ENCODE data around the gene ZSWIM1. TPM values are rescaled to one million over a fixed set of nuclear protein-coding genes. Genes with fewer than 3 reads are reported as not detected.

The ZSWIM1 gene
- total and polyA plus RNA-seq, 10 donors: 3.7 to 16.1 (median 11.1) TPM

- TF ChIP-seq POLR2A (IDR thresholded peaks at IDR 0.05) (no peak), POLR2AphosphoS5 (IDR thresholded peaks at IDR 0.05) (no peak)
- TF ChIP-seq, protein P1, sequence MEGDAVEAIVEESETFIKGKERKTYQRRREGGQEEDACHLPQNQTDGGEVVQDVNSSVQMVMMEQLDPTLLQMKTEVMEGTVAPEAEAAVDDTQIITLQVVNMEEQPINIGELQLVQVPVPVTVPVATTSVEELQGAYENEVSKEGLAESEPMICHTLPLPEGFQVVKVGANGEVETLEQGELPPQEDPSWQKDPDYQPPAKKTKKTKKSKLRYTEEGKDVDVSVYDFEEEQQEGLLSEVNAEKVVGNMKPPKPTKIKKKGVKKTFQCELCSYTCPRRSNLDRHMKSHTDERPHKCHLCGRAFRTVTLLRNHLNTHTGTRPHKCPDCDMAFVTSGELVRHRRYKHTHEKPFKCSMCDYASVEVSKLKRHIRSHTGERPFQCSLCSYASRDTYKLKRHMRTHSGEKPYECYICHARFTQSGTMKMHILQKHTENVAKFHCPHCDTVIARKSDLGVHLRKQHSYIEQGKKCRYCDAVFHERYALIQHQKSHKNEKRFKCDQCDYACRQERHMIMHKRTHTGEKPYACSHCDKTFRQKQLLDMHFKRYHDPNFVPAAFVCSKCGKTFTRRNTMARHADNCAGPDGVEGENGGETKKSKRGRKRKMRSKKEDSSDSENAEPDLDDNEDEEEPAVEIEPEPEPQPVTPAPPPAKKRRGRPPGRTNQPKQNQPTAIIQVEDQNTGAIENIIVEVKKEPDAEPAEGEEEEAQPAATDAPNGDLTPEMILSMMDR (IDR thresholded peaks at IDR 0.05 in 8 of 11, conservative IDR thresholded peaks at IDR 0.05 in 3 of 11): no peak
- Histone ChIP-seq H3K36me3 (peaks cover 0 to 100% (median 56%) of the 10 kb centered on the region in 6 donors), H3K9me3 (no peaks in the 10 kb centered on the region), H3K4me3 (no peak overlapping the region), H3K4me1 (peaks cover 6 to 37% (median 12%) of the 10 kb centered on the region in 6 donors), H3K27ac (no peak overlapping the region), H3K27me3 (replicated peaks in 1 of 7) (no peaks in the 10 kb centered on the region)
- intact Hi-C loops (cut with DNase I; ENCODE audit: low total_unique reads): no loop called here
- DNase-seq: no peak
- 85 to 100% (median 96%) methylated on average over 2 of the region's 2 CpGs for WGBS, 5 donors
Measured at GRCh38 chr20:45850238-45850637, 30.8 kb upstream of the ZSWIM1 start.

- H3K27me3 ChIP-seq (replicated peaks in 1 of 7): no peaks in the 10 kb centered on the region
- peaks cover 0 to 95% (median 49%) of the 10 kb centered on the region in 6 donors for H3K36me3 ChIP-seq
- intact Hi-C loops (cut with DNase I; ENCODE audit: low total_unique reads): no loop called here
- no peak overlapping the region for H3K27ac ChIP-seq
- WGBS, 5 donors: 65 to 100% (median 91%) methylated on average over 1 of the region's 1 CpG
- H3K4me1 ChIP-seq: peaks cover 13 to 44% (median 18%) of the 10 kb centered on the region in 6 donors
- H3K9me3 ChIP-seq: no peaks in the 10 kb centered on the region
- TF ChIP-seq POLR2A (IDR thresholded peaks at IDR 0.05) (no peak), POLR2AphosphoS5 (IDR thresholded peaks at IDR 0.05) (no peak)
- TF ChIP-seq, protein P1 (IDR thresholded peaks at IDR 0.05 in 8 of 11, conservative IDR thresholded peaks at IDR 0.05 in 3 of 11): no peak
- H3K4me3 ChIP-seq: no peak overlapping the region
- no peak for DNase-seq
Measured at GRCh38 chr20:45850926-45851325, 30.1 kb upstream of the ZSWIM1 start.

- H3K27ac ChIP-seq: no peak overlapping the region
- DNase-seq: no peak
- H3K4me1 ChIP-seq: peaks cover 19 to 50% (median 24%) of the 10 kb centered on the region in 6 donors
- no peak overlapping the region for H3K4me3 ChIP-seq
- H3K36me3 ChIP-seq: peaks cover 0 to 89% (median 43%) of the 10 kb centered on the region in 6 donors
- no peaks in the 10 kb centered on the region for H3K9me3 ChIP-seq
- H3K27me3 ChIP-seq (replicated peaks in 1 of 7): no peaks in the 10 kb centered on the region
- TF ChIP-seq POLR2AphosphoS5 (IDR thresholded peaks at IDR 0.05) (no peak), POLR2A (IDR thresholded peaks at IDR 0.05) (no peak)
- TF ChIP-seq, protein P1 (IDR thresholded peaks at IDR 0.05 in 8 of 11, conservative IDR thresholded peaks at IDR 0.05 in 3 of 11): no peak
- intact Hi-C loops (cut with DNase I; ENCODE audit: low total_unique reads): no loop called here
Measured at GRCh38 chr20:45851501-45851900, 29.5 kb upstream of the ZSWIM1 start.

DNA sequence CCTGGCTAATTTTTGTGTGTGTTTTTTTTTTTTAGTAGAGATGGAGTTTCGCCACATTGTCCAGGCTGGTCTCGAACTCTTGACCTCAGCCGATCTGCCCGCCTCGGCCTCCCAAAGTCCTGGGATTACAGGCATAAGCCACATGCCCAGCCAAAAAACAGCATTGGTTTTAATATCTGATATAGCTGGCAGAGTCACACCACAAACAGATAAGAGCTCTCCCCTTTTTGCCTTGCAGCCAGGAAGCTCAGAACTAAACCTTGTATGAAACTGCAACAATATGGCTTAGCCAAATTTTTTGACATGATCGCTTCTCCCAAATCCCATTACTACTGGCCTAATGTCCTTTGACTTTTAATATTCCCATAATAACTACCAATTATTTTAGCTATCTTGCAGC is 28.7 kb upstream of the ZSWIM1 start:
- DNase-seq: no peak

More for the DNA sequence above, 28.7 kb upstream of the ZSWIM1 start:
- no peaks in the 10 kb centered on the region for H3K27me3 ChIP-seq (replicated peaks in 1 of 7)
- H3K9me3 ChIP-seq: no peaks in the 10 kb centered on the region
- H3K4me3 ChIP-seq: no peak overlapping the region
- intact Hi-C loops (cut with DNase I; ENCODE audit: low total_unique reads): no loop called here
- peaks cover 22 to 55% (median 27%) of the 10 kb centered on the region in 6 donors for H3K4me1 ChIP-seq
- H3K36me3 ChIP-seq: peaks cover 0 to 81% (median 36%) of the 10 kb centered on the region in 6 donors
- H3K27ac ChIP-seq: no peak overlapping the region
- TF ChIP-seq POLR2A (IDR thresholded peaks at IDR 0.05) (no peak), POLR2AphosphoS5 (IDR thresholded peaks at IDR 0.05) (no peak)
- TF ChIP-seq, protein P1 (IDR thresholded peaks at IDR 0.05 in 8 of 11, conservative IDR thresholded peaks at IDR 0.05 in 3 of 11): no peak
- WGBS, 5 donors: 85 to 98% (median 97%) methylated on average over 6 of the region's 6 CpGs
